Right atrium auricular region (tissue), 2 donors: ENCODE measurements around the gene UBXN11. TPM values are rescaled to one million over a fixed set of nuclear protein-coding genes. Genes with fewer than 3 reads are reported as not detected.
"Not testable (repeated sequence)": the region's sequence is repeated elsewhere in the genome, so short reads cannot be mapped to it uniquely, and the experiment has no call there.

Source experiments
- DNase-seq: peaks from one replicate; pipeline ENCODE4 v3.0.0-alpha.2; 2019; ENCODE audit warnings: low spot score
- H3K27ac ChIP-seq, 2 donors: fragments of 200-600 bp; sonication (generic); 1 replicate in 1 of 2; 2 replicates in 1 of 2; pipeline ENCODE4 v1.5.1; 2016 to 2019
- H3K27me3 ChIP-seq, 2 donors: fragments of 200-600 bp; sonication (generic); one replicate each; pipeline versions ENCODE4 v1.5.1 to v1.6.0; 2017 to 2019
- H3K36me3 ChIP-seq: fragments of 200-600 bp; sonication (generic); one replicate; pipeline ENCODE4 v1.5.1; 2016
- H3K4me1 ChIP-seq, 2 donors: fragments of 200-600 bp; sonication (generic); one replicate each; pipeline versions ENCODE4 v1.5.1 to v1.6.0; 2017 to 2019
- H3K4me3 ChIP-seq, 2 donors: fragments of 200-600 bp; sonication (generic); 1 replicate in 1 of 2; 2 replicates in 1 of 2; pipeline ENCODE4 v1.5.1; 2017 to 2019; ENCODE audit warnings: mild to moderate bottlenecking in 1 of 2, moderate library complexity in 1 of 2
- H3K9me3 ChIP-seq, 2 donors: fragments of 200-600 bp; sonication (generic); one replicate each; pipeline ENCODE4 v1.5.1; 2019
- total RNA-seq, 2 donors: library from RNA; depleted of rRNA; stranded (reverse); fragments of >200 nt; gene quantifications; one replicate each; pipeline ENCODE4 v1.1.0, GENCODE V29; 2016
- TF ChIP-seq, protein P1 (sequence below), 2 donors: fragments of 200-600 bp; sonication (generic); IDR thresholded peaks; one replicate each; pipeline ENCODE4 v1.5.1; 2019; ENCODE audit warnings: antibody characterized with exemption in 2 of 2

Gene UBXN11
- total RNA-seq, 2 donors from 2014 or later: 4.5 to 7.4 TPM

GRCh38 chr1:26296340-26297056 is 9.9 kb downstream of the UBXN11 start:
- TF ChIP-seq, protein P1, sequence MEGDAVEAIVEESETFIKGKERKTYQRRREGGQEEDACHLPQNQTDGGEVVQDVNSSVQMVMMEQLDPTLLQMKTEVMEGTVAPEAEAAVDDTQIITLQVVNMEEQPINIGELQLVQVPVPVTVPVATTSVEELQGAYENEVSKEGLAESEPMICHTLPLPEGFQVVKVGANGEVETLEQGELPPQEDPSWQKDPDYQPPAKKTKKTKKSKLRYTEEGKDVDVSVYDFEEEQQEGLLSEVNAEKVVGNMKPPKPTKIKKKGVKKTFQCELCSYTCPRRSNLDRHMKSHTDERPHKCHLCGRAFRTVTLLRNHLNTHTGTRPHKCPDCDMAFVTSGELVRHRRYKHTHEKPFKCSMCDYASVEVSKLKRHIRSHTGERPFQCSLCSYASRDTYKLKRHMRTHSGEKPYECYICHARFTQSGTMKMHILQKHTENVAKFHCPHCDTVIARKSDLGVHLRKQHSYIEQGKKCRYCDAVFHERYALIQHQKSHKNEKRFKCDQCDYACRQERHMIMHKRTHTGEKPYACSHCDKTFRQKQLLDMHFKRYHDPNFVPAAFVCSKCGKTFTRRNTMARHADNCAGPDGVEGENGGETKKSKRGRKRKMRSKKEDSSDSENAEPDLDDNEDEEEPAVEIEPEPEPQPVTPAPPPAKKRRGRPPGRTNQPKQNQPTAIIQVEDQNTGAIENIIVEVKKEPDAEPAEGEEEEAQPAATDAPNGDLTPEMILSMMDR (IDR thresholded peaks at IDR 0.05): no peak
- DNase-seq: no peak

GRCh38 chr1:26295194-26296138 is 11.0 kb downstream of the UBXN11 start:
- no peak overlapping the region for H3K4me3 ChIP-seq
- TF ChIP-seq, protein P1 (IDR thresholded peaks at IDR 0.05): no peak
- no peaks in the 10 kb centered on the region for H3K9me3 ChIP-seq
- H3K27ac ChIP-seq: no peak overlapping the region
- H3K4me1 ChIP-seq: peaks cover 0 to 5% of the 10 kb centered on the region in 2 donors
- no peak for DNase-seq
- no peaks in the 10 kb centered on the region for H3K27me3 ChIP-seq
- H3K36me3 ChIP-seq: no peaks in the 10 kb centered on the region

More at GRCh38 chr1:26296340-26297056, 9.9 kb downstream of the UBXN11 start:
- H3K36me3 ChIP-seq: no peaks in the 10 kb centered on the region
- H3K4me1 ChIP-seq: no peaks in the 10 kb centered on the region
- no peaks in the 10 kb centered on the region for H3K27me3 ChIP-seq
- no peaks in the 10 kb centered on the region for H3K9me3 ChIP-seq
- no peak overlapping the region for H3K27ac ChIP-seq
- no peak overlapping the region for H3K4me3 ChIP-seq

DNA sequence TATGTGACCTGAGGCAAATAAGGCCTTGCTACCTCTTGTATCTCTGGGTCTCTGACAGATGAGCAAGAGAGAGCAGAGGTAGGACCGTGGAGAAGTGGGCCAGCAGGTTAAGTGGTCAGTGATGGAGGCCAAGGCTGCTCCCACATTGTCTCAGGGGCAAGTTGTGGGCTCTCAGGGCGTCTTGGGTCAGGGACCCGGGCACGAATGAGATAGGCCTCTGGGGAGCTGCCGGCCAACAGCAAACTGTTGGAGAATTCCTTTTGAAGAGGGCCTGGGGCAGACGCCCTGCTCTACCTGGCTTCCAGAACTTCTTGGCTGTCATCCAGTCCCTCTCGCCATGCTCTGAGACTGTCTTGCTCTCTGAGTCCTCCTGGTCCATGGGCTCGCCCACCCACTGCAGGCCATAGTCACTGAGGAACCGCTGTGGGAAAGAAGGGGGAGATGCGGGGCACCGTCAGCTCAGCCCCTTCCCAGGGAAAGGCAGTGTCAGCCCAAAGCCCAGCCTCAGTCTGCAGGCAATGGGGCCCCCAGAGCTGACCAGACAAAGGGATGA is 12.4 kb downstream of the UBXN11 start:
- Histone ChIP-seq H3K27ac (no peak overlapping the region), H3K4me1 (peaks cover 0 to 14% of the 10 kb centered on the region in 2 donors), H3K27me3 (no peaks in the 10 kb centered on the region), H3K4me3 (no peak overlapping the region), H3K36me3 (no peaks in the 10 kb centered on the region), H3K9me3 (no peaks in the 10 kb centered on the region)
- TF ChIP-seq, protein P1 (IDR thresholded peaks at IDR 0.05): no peak
- DNase-seq: no peak

DNA sequence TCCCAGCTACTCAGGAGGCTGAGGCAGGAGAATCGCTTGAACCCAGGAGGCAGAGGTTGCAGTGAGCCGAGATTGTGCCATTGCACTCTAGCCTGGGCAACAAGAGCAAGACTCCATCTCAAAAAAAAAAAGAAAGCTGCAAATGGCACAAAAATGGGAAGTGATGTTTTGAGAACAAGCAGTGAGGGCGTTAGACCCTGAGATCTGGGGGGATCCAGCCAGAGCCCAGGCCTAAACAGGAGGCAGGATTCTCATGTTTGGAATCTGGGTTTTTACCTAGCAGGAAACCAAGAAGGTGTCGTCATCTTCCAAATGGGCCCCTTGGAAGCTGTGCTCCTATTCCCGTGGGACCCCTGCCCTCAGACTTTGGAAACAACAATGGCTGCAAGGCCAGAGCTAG is 13.7 kb downstream of the UBXN11 start:
- H3K4me1 ChIP-seq: peaks cover 0 to 15% of the 10 kb centered on the region in 2 donors
- DNase-seq, H3K27ac ChIP-seq, H3K9me3 ChIP-seq, H3K4me3 ChIP-seq, H3K36me3 ChIP-seq, H3K27me3 ChIP-seq: not testable (repeated sequence)

- no peak overlapping the region for H3K4me3 ChIP-seq
- DNase-seq: no peak
- H3K27me3 ChIP-seq: no peaks in the 10 kb centered on the region
- H3K27ac ChIP-seq: no peak overlapping the region
- no peaks in the 10 kb centered on the region for H3K9me3 ChIP-seq
- TF ChIP-seq, protein P1 (IDR thresholded peaks at IDR 0.05): no peak
- peaks cover 0 to 21% of the 10 kb centered on the region in 2 donors for H3K4me1 ChIP-seq
- H3K36me3 ChIP-seq: no peaks in the 10 kb centered on the region
These were observed 14.5 kb downstream of the UBXN11 start for GRCh38 chr1:26291939-26292338.

GRCh38 chr1:26291433-26291832 is 15.0 kb downstream of the UBXN11 start:
- Histone ChIP-seq H3K27me3 (no peaks in the 10 kb centered on the region), H3K27ac (no peak overlapping the region), H3K36me3 (no peaks in the 10 kb centered on the region), H3K9me3 (no peaks in the 10 kb centered on the region), H3K4me3 (no peak overlapping the region), H3K4me1 (peaks cover 0 to 24% of the 10 kb centered on the region in 2 donors)
- DNase-seq: no peak
- TF ChIP-seq, protein P1 (IDR thresholded peaks at IDR 0.05): no peak
